22Rv1 (cell line): ENCODE data around the gene PCNX1.
"Not testable (repeated sequence)": the region's sequence is repeated elsewhere in the genome, so short reads cannot be mapped to it uniquely, and the experiment has no call there.

Source experiments
- ZFX ChIP-seq: fragments of 450-650 bp; IDR thresholded peaks from 2 replicates; pipeline ENCODE4 v1.6.1; 2017; ENCODE audit warnings: antibody characterized with exemption, borderline replicate concordance
- TF ChIP-seq, protein P1 (sequence below): fragments of 450-650 bp; IDR thresholded peaks from 2 replicates; pipeline ENCODE4 v1.5.1; 2017; ENCODE audit warnings: mild to moderate bottlenecking

GRCh38 chr14:70875811-70876460, 31.3 kb upstream of the PCNX1 start:
- TF ChIP-seq, protein P1, sequence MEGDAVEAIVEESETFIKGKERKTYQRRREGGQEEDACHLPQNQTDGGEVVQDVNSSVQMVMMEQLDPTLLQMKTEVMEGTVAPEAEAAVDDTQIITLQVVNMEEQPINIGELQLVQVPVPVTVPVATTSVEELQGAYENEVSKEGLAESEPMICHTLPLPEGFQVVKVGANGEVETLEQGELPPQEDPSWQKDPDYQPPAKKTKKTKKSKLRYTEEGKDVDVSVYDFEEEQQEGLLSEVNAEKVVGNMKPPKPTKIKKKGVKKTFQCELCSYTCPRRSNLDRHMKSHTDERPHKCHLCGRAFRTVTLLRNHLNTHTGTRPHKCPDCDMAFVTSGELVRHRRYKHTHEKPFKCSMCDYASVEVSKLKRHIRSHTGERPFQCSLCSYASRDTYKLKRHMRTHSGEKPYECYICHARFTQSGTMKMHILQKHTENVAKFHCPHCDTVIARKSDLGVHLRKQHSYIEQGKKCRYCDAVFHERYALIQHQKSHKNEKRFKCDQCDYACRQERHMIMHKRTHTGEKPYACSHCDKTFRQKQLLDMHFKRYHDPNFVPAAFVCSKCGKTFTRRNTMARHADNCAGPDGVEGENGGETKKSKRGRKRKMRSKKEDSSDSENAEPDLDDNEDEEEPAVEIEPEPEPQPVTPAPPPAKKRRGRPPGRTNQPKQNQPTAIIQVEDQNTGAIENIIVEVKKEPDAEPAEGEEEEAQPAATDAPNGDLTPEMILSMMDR: not testable (repeated sequence)
- TF ChIP-seq ZFX: not testable (repeated sequence)
